ENCODE results near the gene COMMD1.
"Not testable (repeated sequence)": the region's sequence is repeated elsewhere in the genome, so short reads cannot be mapped to it uniquely, and the experiment has no call there.

The COMMD1 gene

DNA sequence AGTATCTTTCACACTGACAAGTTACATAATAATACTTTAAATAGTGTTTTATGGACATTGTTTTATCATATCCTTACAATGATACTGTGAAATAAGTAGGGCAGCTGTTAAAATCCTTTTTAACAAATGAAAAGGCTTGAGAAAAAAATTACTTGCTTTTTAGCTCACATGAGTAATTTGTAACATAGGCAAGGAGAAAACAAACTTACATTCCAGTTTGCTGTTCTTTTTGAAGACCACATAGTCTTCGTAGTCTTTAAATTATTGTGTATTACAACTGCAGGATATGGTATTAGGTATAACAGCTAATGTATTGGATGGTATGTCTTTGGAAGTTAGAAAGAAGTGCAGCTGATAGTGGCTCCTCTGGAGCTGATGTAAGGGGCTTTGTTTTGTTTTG, 130.8 kb downstream of the COMMD1 start:
- no peak for DNase-seq

DNA sequence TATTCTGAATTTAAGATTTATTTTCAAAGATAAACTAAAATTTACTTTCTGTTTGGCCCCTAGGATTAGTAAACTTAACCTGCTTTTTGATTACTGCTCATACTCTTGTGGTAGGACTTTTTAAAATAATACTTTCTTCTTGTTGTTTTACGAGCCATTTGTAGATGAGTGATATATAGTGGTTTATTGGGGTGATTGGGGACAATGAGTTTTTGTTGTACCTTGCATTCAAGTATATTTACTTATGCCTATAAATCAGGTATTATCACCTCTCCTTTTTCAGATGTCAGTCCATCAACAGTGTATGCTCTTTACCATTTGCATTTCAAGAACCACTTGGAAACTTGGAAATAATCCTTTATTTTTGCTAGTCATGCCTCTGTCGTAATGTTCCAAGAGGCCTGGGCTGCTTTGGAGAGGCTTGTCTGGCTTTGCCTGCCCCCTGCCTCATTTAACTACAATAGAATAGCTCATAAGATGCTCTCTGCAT, 131.3 kb downstream of the COMMD1 start:
- DNase-seq = no peak

DNA sequence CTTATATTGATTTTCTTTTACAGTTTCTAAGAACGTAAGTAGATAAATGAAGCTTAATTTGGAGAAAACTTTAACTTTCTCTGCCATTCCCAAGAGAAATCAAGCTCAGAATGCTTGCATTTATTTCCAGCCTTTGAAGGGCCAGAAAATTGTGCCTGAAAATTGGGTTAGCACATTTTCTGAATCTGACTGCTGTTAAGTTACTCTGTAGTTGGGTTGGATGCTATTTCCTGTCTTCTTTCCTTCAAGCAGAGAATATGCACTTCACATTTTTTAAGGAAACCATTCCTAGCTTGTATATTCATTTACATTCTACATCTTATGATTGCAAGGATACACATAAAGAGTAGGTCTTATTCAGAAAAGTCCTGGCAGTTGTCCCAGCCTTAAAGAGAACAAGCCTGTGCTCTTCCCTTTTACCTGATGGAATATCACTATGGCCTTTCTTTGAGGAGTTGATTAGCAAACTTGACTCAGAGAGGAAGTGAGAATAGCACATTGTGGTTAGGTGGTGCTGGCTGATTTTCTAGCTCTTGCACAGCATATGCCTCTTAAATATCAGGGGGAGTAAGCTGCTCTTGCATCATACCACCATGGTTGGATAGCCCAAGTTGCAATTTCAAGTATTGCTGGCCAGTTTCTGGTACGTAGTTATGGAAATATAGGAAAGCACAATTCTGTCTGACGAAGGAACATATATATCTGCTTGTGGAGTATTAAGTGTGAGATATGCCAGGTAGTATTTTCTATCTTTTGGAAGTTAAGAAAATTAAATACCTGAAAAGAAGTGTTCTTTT, 133.7 kb downstream of the COMMD1 start:
- DNase-seq = no peak

GRCh38 chr2:62040926-62041325, 135.5 kb downstream of the COMMD1 start:
- DNase-seq = no peak

DNA sequence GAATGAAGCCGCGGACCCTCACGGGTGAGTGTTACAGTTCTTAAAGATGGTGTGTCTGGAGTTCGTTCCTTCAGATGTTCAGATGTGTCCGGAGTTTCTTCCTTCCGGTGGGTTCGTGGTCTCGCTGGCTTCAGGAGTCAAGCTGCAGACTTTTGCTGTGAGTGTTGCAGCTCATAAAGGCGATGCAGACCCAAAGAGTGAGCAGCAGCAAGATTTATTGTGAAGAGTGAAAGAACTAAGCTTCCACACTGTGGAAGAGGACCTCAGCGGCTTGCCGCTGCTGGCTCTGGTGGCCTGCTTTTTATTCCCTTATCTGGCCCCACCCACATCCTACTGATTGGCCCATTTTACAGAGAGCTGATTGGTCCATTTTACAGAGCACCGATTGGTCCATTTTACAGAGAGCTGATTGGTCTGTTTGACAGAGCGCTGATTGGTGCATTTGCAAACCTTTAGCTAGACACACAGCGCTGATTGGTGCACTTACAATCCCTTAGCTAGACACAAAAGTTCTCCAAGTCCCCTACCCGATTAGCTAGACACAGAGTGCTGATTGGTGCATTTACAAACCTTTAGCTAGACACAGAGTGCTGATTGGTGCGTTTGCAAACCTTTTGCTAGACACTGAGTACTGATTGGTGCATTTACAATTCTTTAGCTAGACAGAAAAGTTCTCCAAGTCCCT, 136.4 kb downstream of the COMMD1 start:
- DNase-seq = not testable (repeated sequence)

DNA sequence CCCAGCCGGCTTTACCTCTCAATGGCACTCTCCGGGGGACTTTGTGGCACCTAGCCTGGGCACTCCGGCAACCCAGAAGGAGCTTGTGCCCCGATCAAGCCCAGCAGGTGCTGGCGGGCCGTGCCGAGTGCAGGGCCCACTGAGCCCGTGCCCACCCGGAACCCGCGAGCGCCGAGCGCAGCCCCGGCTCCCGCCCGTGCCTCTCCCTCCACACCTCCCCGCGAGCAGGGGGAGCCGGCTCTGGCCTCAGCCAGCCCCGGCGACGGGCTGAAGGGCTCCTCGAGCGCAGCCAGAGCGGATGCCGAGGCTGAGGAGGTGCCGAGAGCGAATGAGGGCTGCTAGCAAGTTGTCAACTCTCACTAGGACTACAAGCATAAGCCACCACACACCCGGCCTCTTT, 136.9 kb downstream of the COMMD1 start:
- no peak for DNase-seq

GRCh38 chr2:62042944-62043343, 137.5 kb downstream of the COMMD1 start:
- DNase-seq = no peak

- no peak for DNase-seq
These were observed 139.6 kb downstream of the COMMD1 start for GRCh38 chr2:62045017-62045543.

DNA sequence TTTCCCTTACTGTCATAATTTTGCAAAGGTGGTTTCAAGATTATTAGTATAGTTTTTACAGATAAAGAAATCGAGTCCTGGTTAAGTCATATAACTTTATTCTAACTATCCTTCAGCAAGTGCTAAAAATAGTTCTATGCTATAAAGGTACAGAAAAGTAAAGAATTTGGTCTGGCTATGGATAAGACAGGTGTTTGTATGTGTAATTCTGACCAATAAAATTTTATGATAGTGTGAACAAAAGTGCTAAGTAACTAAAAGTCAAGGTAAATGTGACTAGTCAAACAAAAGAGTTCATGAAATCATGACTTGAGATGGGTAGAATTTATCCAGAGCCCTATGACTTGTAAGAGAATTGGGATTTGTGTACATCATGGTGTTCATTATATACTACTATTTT, 140.7 kb downstream of the COMMD1 start:
- no peak for DNase-seq

DNA sequence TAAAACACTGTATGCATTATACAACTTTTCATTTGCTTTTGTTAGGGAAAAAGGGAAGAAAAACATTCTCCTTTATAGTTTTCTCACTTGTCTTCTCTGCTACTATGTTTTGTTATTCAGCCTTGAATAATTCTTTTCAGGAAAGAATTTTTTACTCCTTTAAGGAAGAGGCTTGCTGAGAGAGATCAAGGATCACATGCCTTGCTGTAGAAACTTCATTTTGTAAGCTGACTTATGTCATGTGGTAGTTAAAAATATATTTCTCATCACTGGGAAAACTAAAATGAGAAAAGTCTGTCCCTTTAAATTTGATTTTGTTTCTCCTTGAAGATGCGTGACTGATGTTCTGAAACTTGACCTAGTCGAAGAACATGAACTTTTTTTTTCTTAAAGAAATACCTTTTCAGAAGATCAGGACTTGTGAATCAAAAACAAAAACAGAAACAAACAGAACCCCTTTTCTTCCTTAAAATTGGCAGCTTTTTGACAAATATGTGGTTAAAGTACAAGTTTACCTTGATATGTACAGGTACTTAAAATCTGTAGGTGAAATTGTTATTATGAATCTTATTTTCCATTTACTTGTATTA, 145.1 kb downstream of the COMMD1 start:
- DNase-seq = no peak

- no peak for DNase-seq
These were observed 148.7 kb downstream of the COMMD1 start for GRCh38 chr2:62054029-62054791.

DNA sequence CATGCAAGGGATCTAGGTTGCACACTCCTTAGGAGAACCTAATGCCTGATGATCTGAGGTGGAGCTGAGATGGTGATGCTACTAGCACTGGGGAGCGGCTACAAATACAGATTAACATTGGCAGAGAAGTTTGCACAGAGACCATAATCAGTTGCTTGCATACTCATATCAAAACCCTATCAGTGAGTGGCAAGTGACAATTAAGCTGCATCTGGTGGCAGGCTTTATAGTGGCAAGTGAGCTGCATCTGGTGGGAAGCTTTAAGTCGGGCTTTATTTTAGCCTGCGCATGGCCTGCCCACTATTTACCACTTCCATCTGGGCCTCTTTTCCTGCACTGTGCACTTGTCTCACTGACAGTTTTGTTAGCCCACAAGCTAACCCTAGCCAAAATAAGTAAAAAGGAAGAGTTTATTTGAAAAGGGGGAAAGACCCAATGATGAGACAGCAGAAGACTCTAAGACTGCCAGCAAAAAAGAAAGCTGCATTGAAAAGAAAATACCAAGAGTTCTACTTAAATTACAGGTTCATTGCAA, 149.5 kb downstream of the COMMD1 start:
- DNase-seq = no peak

DNA sequence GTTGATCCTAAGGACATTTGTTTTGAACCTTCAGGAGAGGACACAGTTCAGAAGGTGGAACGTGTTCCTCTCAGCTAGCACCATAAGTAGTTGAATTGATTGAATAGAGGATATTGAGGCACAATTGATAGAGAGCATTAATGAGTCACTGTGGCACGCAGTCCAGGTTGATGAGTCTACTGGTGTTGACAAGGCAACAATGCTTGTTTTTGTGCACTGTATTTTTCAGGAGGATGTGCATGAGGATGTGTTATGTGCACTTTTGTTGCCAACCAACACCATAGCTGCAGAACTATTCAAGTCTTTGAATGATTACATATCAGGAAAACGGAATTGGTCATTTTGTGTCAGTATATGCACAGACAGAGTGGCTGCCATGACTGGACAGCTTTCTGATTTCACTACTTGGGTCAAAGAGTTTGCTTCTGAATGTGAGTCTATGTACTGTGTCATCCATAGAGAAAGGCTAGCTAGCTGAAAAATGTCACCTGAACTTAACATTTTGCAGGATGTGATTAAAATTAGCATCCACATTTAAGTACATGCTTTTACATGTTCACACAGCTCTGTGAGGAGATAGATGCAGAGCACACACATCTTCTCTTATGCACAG, 150.4 kb downstream of the COMMD1 start:
- no peak for DNase-seq

DNA sequence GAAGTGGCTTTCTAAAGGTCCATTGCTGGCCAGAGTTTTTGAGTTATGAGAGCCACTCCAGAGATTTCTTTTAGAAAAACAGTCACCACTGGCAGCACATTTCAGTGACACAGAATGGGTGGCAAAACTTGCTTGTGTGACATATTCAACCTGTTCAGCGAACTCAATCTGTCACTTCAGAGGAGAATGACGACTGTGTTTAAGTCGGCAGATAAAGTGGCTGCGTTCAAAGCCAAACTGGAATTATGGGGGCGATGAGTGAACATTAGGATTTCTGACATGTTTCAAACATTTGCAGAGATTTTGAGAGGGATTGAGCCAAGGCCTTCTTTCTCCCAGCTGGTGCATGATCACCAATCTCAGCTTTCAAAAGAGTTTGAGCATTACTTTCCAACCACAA, 150.9 kb downstream of the COMMD1 start:
- no peak for DNase-seq

GRCh38 chr2:62065243-62065642, 159.8 kb downstream of the COMMD1 start:
- DNase-seq = no peak

DNA sequence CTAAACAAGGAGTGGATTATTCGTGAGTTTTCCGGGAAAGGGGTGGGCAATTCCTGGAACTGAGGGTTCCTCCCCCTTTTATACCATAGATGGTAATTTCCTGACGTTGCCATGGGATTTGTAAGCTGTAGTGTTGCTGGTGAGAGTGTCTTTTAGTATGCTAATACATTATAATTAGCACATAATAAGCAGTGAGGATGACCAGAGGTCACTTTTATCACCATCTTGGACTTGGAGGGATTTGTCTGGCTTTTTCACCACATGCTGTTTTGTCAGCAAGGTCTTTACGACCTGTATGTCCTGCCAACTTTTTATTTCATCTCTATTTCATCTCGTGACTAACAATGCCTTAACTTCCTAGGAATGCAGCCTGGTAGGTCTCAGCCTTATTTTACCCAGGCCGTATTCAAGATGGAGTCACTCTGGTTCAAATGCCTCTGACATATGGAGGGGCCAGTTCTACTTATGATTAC, 165.7 kb downstream of the COMMD1 start:
- no peak for DNase-seq

DNA sequence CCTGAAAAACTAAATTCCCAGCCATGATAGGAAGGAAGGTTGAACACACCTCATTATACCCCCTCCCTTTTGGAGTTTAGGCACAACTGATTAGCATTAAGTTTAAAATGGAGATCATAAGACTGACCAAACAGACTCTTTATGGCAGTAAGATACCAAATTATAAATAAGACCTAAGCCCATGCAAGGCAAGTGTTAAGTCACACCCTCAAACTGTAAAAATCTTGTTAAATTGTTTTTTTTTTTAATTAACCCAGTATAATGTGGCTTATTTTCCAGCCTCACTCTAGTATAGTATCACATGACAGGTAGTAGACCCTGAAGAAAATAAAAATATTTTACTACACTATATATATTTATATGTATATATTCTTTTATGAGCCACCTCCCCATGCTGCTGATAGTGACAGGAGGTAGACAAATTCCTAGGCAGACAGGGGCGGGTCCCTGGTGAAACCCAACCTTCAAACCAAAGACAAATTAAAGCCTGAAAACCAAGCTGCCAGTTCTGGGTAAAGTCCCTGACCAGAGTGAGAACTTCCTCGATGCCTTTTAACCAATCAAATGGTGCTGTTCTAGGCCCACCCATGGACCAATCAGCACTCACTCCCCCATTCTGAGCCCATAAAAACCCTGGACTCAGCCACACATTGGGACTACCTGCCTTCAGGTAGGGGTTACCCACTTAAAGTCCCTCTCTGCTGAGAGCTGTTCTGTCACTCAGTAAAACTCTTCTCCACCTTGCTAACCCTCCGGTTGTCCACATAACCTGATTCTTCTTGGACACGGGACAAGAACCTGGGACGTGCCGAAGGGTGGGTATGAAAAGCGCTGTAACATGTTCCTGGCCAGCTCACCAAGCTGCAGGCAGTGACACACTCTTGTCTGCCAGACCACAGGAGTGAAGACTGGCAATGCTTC, 166.5 kb downstream of the COMMD1 start:
- no peak for DNase-seq

DNA sequence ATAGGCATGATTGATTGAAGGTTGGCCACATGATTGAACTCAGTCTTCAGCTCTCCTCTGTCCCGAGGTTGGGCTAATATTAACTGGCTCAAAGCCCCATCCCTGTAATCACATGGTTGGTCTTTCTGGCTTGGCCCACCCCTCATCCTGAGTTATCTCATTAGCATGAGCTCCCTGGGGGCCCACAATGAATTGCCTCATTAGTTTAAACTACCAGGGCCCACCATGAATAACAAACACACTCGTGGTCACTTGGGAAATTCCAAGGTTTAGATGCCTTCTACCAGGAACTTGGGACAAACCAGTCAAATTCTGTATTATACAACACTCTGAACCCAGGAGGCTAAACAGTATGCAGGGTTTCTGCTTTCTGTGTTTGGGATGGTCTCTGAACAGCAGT, 168.8 kb downstream of the COMMD1 start:
- no peak for DNase-seq

DNA sequence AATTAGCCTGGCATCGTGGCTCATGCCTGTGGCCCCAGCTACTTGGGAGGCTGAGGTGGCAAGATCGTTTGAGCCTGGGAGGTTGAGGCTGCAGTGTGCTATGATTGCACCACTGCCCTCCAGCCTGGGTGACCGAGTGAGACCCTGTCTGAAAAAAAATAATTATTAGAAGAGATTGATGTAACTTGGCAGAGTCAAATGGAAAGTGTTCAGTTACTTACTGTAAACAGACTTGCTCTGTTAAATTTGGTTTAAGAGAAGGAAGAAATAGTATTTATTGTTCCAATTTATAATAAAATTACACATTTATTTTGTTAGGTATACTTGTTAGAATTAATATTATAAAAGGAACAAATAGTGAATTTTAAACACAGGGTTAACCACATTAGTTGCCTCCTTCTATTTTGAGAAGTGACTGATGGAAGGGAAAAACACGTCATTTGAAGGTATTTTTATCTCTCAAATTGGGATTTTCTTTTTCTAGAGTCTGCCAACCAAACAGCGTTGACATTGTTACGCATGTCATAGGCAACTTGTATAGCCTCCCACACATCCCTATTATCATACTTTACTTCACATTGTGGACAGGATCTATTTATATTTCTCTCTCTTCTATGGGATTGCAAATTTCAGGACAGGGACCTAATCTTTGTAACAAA, 171.6 kb downstream of the COMMD1 start:
- no peak for DNase-seq

DNA sequence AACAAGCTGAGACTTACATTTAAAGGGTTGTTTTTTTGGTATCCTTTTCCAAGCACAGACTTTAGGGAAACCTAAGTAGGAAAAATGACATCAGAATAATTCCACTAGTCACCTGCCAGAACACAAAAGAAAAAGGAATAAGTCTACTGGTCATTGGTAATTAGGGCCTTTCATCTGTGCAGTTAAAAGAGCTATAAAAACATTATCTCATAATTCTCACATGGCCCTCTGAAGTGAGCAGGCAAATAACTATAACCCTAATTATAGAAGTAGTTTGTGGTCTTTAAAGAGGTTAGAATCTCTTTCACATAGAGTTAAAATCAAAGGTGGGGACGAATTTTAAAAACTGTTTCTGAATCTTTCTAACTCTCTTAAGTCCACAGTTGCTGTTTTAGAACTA, 179.3 kb downstream of the COMMD1 start:
- no peak for DNase-seq
